GM21825 (cell line): ENCODE results near the gene PCDHGC3.
"Not testable (repeated sequence)": the region's sequence is repeated elsewhere in the genome, so short reads cannot be mapped to it uniquely, and the experiment has no call there.

Experiments used
- ATAC-seq: cut with Tn5 transposase; IDR thresholded peaks from one replicate; pipeline ENCODE4 v1.9.1; 2021; ENCODE audit warnings: mild to moderate bottlenecking, moderate library complexity; ENCODE audit not compliant: unreplicated experiment

The PCDHGC3 gene

GRCh38 chr5:141475625-141476131 is at the start of gene PCDHGC3:
Gene PCDHGC3 (plus strand): TSS chr5:141475966. CDS start chr5:141476117, 151 bp downstream.
- peak; percentile 99 for ATAC-seq

- ATAC-seq: no peak
These were observed 47.9 kb upstream of the PCDHGC3 start for GRCh38 chr5:141427783-141428426.

DNA sequence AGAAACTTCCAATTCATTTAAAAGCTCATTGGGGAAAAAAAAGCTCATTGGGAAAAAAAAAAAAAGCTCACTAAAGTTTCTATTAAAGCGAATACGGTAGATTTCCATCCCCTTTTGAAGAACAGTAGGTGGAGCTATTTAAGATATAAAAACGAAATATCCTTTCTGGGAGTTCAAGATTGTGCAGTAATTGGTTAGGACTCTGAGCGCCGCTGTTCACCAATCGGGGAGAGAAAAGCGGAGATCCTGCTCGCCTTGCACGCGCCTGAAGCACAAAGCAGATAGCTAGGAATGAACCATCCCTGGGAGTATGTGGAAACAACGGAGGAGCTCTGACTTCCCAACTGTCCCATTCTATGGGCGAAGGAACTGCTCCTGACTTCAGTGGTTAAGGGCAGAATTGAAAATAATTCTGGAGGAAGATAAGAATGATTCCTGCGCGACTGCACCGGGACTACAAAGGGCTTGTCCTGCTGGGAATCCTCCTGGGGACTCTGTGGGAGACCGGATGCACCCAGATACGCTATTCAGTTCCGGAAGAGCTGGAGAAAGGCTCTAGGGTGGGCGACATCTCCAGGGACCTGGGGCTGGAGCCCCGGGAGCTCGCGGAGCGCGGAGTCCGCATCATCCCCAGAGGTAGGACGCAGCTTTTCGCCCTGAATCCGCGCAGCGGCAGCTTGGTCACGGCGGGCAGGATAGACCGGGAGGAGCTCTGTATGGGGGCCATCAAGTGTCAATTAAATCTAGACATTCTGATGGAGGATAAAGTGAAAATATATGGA is 45.2 kb upstream of the PCDHGC3 start, which contains the start of gene PCDHGA12:
TSS of gene PCDHGA12 (plus strand) at position 176 of the 782 bp plus-strand sequence. CDS start at position 429, 253 bp downstream.
- peak; percentile 88 for ATAC-seq

GRCh38 chr5:141431286-141431685 is 44.5 kb upstream of the PCDHGC3 start:
- no peak for ATAC-seq

DNA sequence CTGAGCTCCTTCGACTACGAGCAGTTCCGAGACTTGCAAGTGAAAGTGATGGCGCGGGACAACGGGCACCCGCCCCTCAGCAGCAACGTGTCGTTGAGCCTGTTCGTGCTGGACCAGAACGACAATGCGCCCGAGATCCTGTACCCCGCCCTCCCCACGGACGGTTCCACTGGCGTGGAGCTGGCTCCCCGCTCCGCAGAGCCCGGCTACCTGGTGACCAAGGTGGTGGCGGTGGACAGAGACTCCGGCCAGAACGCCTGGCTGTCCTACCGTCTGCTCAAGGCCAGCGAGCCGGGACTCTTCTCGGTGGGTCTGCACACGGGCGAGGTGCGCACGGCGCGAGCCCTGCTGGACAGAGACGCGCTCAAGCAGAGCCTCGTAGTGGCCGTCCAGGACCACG is 43.5 kb upstream of the PCDHGC3 start:
- not testable (repeated sequence) for ATAC-seq

- ATAC-seq: not testable (repeated sequence)
These were observed 43.0 kb upstream of the PCDHGC3 start for GRCh38 chr5:141432726-141433125.

GRCh38 chr5:141434006-141434405 is 41.8 kb upstream of the PCDHGC3 start:
- ATAC-seq: no peak

- no peak for ATAC-seq
These were observed 38.5 kb upstream of the PCDHGC3 start for GRCh38 chr5:141437221-141437620.

DNA sequence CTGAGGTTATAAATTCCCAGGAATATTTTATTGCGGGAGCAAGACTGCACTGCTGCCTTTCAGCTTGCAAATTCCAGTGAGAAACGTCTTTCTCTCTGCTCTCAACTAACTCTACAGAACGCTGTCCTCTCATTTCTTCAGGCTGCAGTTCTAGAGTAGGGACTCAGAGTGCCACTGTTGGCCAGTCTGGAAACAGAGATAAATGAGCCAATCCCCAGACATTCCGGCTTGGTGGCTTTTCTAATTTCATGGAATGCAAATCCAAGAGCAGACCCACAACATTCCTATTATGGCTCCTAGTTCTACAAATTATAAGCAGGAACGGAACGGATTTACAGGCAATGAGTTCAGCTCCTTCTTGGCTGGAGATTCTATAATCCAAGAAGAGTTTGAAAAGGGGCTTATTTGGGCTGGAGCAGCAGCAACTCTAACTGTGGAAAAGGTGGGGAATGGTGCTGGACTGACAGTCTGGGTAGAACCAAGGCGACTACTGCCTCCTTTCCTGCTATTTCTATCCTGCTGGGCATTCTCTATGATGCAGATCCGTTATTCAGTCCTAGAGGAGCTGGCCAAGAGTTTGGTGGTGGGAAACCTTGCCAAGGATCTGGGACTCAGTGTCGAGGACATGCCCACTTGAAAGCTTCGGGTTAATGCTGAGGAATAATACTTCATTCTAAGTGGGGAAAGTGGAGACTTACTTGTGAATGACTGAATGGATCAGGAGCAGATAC is 36.2 kb upstream of the PCDHGC3 start:
- no peak for ATAC-seq

DNA sequence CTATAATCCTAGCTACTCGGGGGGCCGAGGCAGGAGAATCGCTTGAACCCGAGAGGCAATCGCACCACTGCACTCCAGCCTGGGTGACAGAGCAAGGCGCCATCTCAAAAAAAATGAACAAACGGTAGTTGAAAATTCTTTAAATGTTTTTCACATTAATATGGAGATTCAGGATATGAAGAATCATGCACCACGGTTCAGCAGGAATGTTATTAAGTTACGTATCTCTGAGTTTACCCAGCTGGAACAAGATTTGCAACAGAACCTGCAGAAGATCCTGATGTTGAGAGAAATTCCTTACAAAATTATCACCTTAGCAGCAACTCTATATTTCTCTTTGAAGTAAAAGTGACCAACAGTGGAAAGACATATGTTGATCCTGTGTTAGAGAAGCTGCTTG is 35.4 kb upstream of the PCDHGC3 start:
- ATAC-seq: no peak

DNA sequence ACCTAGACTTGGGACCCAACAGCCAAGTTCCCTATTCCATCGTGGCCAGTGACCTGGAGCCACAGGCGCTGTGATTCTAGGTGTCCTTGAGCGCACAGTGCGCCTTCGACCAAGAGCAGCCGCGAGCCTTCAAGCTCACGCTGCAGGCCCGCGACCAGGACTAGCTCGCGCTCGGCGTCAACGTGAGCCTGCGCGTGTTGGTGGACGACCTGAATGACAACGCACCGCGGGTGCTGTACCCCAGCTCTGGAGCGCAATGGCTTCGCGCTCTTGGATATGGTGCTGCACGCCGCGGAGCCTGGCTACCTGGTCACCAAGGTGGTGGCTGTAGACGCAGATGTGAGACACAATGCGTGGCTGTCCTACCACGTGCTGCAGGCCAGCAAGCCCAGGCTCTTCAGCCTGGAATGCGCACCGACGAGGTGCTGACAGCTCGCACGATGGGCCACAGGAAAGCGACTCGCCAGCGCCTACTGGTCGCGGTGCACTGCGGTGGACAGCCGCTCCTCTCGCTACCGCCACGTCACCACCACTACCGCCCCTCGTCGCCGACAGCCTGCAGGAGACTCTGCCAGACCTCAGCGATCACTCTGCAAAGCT is 34.1 kb upstream of the PCDHGC3 start:
- ATAC-seq: no peak

DNA sequence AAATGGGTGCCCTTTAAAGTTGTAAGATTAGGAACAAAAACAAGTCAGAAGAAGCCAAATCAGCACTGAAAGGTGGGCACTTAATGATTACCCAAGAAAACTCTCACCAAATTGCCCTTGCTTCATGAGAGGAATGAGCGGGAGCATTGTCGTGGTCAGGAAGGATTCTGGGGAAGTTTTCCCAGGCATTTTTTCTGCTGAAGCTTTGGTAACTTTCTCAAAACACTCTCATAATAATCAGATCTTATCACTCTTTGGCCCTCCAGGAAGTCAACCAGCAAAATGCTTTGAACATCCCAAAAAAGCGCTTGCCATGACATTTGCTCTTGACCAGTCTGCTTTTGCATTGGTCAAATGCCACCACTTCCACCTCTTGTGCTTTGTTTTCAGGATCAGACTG is 10.4 kb upstream of the PCDHGC3 start:
- no peak for ATAC-seq

GRCh38 chr5:141476132-141476911 is 556 bp downstream of the PCDHGC3 start:
- ATAC-seq: peak; percentile 12

DNA sequence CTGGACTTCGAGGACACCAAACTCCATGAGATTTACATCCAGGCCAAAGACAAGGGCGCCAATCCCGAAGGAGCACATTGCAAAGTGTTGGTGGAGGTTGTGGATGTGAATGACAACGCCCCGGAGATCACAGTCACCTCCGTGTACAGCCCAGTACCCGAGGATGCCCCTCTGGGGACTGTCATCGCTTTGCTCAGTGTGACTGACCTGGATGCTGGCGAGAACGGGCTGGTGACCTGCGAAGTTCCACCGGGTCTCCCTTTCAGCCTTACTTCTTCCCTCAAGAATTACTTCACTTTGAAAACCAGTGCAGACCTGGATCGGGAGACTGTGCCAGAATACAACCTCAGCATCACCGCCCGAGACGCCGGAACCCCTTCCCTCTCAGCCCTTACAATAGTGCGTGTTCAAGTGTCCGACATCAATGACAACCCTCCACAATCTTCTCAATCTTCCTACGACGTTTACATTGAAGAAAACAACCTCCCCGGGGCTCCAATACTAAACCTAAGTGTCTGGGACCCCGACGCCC is 1.3 kb downstream of the PCDHGC3 start:
- ATAC-seq: no peak

- ATAC-seq: no peak
These were observed 2.0 kb downstream of the PCDHGC3 start for GRCh38 chr5:141477815-141478214.

- no peak for ATAC-seq
These were observed 2.7 kb downstream of the PCDHGC3 start for GRCh38 chr5:141478321-141478945.

DNA sequence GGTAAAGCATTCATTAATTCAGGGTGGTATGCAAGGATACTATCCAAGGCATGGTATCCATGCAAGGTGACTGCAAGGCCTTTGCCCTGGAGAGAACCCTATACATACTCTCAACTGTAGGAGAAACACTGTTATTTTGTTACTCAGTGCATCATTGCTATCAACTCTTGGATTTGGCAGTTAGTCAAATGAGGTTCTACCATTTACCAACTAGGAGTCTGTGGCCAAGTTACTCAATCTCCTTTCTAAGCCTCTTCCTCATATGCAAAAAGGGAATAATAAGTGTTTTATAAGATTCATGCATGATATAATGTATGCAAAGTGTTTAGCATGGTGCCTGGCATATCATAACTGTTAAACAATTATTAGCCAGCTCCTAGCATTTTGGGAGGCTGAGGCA is 4.0 kb downstream of the PCDHGC3 start:
- no peak for ATAC-seq

DNA sequence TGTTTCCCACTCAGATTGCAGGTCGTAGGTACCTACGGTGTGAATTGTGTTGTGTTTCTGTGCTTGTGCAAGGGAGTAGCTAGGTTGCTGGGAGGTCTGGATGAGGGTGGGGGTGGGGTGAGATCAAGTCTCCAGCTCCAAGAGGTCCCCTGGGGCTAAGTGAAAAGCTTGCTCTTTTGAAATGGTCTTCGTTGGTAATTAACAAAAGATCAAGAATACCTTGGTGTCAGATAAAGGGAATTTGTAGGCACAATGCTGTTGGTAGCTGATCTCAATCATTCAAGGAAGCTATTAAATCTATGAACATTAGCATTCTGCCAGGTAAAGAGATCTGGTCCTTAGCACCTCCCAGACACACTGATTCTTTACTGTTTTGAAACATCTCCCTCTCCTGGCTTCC is 8.1 kb downstream of the PCDHGC3 start:
- ATAC-seq: no peak

GRCh38 chr5:141484310-141484640 is 8.5 kb downstream of the PCDHGC3 start:
- ATAC-seq: no peak
